Uterus (tissue), 2 donors: ENCODE data around the gene TEX2.

Source experiments
- POLR2A ChIP-seq, 2 donors: fragments of 450-650 bp; IDR thresholded peaks; one replicate each; pipeline ENCODE4 v1.6.1; 2016; ENCODE audit warnings: antibody characterized with exemption in 2 of 2, mild to moderate bottlenecking in 1 of 2, moderate library complexity in 1 of 2
- TF ChIP-seq, protein P1 (sequence below), 4 experiments: fragments of 200-600 bp in 2 of 4; fragments of 450-650 bp in 2 of 4; sonication (generic) in 2 of 4; IDR thresholded peaks; one replicate each; pipeline ENCODE4 v1.5.1; 2016 to 2019; ENCODE audit warnings: antibody characterized with exemption in 4 of 4, mild to moderate bottlenecking in 2 of 4, moderate library complexity in 1 of 4

DNA sequence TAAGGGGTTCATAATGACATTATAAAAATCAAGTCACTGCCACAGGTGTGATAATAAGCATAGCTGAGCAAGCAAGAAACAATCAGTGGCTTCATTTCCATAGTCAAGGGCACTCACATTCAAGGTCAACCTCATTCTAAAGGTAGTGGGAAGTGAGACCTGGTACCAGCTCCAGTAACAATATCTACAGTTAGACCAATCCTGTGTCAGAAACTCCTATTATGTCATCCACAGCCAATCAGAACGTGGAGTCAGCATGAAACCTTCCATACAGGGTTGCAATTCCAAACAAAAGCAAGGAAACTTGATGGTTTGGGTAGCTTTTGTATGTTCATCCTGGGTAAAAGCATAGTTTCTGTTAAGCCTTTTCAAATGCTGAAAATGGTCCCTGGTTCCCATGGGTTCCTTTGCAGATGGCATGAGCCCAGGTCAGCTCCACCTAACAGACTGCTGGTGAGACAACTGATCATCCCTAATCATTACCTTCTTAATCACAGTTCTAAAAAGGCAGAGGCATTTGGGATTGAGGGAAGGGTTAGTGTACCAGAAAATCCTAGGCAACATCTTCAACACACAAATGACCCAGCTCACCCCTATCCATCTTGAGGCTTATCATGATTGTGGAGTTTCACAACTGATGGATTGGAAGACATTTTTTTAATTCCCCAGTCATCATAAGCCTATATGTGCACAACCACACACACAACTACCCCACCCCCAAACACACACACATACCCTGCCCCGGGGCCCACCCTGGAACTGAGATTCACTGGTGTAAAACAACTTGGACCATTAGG is 30.4 kb downstream of the TEX2 start:
- TF ChIP-seq, protein P1, sequence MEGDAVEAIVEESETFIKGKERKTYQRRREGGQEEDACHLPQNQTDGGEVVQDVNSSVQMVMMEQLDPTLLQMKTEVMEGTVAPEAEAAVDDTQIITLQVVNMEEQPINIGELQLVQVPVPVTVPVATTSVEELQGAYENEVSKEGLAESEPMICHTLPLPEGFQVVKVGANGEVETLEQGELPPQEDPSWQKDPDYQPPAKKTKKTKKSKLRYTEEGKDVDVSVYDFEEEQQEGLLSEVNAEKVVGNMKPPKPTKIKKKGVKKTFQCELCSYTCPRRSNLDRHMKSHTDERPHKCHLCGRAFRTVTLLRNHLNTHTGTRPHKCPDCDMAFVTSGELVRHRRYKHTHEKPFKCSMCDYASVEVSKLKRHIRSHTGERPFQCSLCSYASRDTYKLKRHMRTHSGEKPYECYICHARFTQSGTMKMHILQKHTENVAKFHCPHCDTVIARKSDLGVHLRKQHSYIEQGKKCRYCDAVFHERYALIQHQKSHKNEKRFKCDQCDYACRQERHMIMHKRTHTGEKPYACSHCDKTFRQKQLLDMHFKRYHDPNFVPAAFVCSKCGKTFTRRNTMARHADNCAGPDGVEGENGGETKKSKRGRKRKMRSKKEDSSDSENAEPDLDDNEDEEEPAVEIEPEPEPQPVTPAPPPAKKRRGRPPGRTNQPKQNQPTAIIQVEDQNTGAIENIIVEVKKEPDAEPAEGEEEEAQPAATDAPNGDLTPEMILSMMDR (IDR thresholded peaks at IDR 0.05): no peak
- TF ChIP-seq POLR2A (IDR thresholded peaks at IDR 0.05): no peak
